GM18868 (cell line): ENCODE data around the gene SZT2.
"Not testable (repeated sequence)": the region's sequence is repeated elsewhere in the genome, so short reads cannot be mapped to it uniquely, and the experiment has no call there.

ENCODE experiments used
- ATAC-seq: cut with Tn5 transposase; IDR thresholded peaks from one replicate; pipeline ENCODE4 v1.9.1; 2021; ENCODE audit warnings: mild to moderate bottlenecking, moderate library complexity; ENCODE audit not compliant: unreplicated experiment

Gene SZT2

DNA sequence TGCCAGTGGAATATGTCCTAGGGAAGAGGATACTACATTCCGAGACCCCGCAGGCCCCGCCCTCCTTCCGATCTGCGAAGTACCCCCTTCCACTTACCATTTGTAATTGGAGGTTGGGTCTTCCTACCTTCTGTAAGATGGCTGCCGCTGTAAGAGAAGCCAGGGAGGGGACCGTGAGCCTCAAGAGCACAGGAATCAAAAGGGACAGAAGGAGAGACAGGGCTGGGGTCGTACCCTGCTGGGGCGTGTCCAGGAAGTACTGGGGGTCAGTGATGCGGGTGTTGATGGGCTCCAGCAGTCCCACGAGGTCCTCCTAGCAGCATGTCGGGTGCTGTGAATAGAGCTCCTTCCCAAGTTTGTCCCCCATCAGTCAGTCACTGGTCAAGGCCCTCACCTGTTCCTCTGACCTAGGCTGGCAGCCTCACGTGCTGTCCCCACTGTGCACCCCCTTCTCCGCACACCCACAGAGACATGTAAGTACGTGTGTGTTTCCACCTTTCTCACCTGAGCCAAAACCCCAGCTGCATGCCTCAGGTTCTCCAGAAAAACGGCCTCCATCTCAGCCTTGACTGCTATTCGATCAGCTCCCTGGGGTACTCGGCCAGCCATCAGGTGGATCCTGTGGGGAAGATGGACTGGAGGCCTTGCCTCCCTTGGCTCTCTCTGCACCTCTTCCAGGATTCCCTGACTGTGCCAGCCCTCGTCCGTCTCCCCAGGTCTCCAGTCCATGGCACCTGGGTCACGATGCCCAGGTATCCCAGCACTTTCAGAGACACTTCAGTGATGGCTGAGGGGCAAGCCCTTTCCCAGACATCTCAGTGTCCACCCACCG is 62.2 kb downstream of the SZT2 start:
- ATAC-seq: no peak

DNA sequence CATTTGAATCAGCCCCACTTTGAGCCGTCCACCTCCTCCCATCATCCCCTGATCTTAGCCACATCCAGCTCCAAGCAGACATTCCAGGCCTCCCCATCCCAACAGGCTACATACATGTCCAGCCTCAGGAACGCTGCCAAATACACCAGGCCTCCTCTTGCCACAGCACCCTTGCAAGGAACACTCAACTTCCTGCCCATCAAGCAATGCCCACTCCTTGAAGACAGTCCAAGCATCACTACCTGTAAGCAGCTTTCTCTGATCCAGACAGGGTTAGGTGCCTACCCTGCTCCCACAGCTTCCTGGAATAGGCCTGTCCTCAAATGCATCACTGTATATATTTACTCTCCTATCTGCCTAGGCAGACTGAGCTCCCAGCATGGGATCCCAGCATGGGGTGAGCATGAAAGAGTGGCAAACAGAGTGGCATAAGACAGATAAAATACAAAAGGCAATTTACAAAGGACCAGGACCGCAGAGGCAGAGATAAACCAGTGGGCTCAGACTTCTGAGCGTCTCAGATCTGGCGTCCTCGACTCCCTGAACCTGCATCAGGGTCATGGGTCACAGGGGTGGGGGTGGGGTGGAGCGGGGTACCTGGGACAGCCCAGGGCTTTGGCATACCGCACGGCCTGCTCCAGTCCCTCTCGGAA is 63.2 kb downstream of the SZT2 start:
- ATAC-seq: no peak

DNA sequence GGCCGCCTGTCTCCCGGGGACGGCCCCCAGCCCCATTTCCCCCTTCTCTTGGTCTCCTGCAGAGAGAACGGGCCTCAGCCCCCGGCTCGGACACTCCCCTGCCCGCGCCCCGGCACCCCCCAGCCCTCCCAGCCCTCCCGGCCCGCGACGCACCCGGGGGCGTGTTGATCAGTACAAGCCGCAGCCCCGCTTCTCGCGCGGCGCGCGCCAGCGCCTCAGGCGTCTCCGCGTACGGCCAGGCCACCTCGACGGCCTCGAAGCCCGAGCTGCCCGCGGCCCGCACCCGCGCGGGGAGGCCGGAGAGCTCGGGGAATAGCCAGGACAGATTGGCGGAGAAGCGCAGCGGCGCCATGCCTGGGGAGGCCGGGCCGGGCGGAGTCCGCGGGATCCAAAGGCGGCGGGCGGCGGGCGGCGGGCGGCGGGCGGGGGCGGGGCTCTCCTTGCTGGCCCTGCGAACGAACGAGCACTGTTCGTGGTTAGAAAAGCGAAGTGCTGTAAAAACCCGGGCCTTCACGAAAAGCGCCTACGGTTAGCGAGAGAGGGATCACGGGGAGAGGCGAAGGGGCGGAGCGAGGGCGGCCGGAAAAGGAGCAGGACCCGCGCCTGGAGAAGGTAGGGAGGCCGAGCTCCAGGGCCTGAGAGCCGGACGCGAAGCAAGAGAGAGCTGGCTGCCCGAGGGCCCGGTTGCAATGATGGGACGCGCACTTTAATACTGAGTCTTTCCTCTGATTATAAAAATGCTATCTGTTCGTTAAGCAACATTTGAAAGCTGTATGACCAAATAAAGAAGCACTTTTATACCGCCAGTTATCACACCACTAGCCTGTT is 64.0 kb downstream of the SZT2 start, which contains the start of gene HYI:
TSS of gene HYI (minus strand) at position 490 of the 828 bp plus-strand sequence. CDS start at position 352, 138 bp downstream.
- ATAC-seq: no peak

DNA sequence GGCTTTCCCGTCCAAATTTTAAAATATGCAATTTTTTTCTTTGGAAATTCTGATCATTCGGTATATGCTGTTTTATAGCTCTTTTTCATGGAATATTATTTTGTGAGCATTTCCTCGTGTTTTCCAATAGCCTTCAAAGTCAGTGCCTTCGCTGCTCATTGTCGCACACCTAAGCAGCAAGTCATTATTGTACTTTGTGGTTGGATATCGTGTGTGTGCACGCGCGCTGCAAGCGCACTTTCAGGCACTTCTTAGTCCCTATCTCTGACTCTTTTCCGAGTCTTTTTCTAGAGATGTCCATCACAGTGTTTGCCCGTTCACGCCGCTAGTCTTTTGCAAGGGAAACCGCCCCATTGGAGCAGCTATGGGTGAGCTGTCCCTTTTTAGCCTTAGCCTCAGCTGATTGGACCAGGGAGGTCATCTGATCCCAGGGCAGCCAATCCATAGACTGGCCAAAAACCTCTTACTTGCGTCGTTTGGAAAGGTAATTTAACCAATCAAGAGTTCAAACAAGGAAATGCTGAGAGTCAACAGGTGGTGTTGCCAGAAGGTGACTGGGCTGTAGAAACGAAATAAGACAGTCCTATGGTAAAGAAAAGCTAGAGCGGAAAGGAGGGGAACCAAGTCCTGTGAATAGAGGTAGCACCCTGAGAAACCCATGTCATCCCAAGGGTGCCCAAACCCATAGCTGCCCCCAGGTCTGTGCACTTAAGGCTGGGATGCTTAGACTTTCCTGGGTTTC is 64.7 kb downstream of the SZT2 start:
- no peak for ATAC-seq

DNA sequence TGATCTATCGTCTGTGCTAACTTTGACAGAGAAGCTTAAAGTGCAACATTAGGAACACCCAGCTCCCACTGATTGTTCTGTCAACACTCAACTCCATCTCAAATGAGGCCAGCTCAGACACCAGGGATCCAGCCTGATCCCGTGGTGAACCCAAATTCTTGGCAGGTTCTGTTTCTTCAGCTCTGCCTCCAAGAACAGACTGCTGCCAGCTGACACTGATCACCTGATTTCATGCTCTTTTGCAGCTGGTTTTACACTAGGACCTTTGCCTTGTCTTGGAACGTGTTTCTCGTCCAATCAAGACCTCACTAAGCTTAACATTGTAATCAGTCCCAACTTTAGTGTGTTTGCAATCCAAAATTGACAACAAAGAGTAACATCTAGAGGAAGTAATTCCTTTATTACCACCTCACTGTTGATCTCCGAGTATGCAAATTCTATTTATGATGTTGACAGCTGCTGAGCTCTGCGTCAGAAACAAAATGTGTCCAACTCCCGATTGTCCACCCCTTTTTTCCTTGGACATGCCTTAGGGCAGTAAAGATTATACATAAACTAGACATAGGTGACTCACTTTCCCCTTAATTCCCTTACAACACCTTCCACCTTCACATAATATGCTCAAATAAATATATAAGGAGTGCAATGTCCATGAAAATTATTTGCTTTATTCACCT is 65.7 kb downstream of the SZT2 start:
- no peak for ATAC-seq

DNA sequence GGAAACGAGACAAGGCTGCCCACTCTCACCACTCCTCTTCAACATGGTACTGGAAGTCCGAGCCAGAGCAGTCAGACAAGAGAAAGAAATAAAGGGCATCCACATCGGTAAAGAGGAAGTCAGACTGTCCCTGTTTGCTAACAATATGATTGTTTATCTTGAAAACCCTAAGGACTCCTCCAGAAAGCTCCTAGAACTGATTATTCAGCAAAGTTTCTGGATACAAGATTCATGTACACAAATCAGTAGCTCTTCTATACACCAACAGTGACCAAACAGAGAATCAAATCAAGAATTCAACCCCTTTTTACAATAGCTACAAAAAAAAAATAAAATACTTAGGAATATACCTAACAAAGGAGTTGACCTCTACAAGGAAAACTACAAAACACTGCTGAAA is 68.7 kb downstream of the SZT2 start:
- not testable (repeated sequence) for ATAC-seq

DNA sequence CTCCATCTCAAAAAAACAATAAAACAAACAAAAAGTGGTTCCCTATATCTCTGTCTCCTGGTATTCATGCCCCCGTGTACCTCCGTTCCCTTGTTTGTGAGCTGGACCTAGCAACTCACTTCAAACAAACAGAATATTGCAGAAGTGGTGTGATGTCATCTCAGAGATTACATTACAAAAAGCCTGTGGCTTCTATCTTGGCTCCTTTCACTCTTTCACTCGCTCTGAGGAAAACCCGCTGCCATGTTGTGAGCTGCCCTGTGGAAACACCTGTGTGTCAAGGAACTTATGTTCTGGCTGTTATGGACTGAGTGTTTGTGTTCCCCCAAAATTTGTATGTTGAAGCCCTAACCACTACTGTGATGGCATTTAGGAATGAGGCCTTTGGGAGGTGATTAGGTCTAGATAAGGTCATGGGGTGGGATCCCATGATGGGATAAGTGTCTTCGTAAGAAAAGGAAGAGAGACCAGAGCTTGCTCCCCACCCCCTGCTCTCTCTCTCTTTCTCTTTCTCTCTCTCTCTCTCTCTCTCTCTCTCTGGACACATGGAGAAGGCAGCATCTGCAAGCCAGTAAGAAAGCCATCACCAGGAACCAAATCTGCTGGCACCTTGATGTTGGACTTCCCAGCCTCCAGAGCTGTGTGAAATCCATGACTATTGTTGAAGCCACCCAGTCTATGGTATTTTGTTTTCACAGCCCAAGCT is 71.4 kb downstream of the SZT2 start:
- ATAC-seq: no peak

DNA sequence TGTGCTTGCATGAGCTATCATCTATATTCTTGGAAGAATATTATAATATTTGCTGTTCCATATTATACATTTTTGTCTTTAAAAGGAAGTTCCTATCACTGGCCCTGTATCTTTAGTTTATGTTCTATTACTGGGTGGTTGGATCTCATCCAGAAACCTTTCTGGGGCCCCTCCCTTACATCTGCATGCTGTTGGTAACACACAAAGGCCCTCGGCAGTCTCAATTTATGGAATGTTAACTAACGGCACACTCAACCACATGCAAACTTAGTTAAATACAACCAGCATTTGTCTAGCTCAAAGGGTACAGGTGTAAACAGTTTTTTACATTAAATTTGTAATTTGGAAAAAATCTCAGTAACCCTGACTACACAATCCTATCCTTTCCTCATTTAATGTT is 73.8 kb downstream of the SZT2 start:
- no peak for ATAC-seq

DNA sequence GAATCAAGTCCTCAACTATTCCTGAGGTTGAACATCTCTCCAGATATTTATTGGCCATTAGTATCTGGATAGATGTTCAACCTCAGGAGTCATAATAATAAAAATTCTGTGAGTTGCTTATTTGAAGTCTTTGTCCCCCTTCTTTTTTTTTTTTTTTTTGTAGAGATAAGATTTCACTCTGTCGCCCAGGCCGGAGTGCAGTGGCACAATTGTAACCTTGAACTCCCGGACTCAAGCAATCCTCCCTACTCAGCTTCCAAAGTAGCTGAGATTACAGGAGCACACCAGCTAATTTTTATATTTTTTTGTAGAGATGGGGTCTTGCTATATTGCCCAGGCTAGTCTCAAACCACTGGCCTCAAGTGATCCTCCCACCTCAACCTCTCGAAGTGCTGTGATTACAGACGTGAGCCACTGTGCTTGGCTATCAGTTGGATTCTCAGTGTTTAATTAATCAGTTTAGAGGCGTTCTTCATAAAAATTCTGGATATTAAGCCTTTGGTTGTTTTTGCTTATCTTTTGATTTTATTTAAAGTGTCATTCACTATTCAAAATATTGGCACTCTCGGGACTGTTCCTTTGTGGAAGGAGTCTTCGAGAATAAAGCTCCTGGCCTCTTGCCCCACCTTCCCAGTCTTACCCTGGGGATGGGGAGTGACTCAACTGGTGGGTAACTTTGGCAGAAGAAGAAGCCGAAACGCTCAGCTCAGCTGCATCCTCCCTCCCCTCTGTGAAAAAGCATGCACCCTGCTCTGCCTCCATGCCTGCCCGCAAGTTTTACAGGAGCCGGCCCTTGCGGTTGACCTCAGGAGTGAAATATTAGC is 75.2 kb downstream of the SZT2 start:
- ATAC-seq: no peak

DNA sequence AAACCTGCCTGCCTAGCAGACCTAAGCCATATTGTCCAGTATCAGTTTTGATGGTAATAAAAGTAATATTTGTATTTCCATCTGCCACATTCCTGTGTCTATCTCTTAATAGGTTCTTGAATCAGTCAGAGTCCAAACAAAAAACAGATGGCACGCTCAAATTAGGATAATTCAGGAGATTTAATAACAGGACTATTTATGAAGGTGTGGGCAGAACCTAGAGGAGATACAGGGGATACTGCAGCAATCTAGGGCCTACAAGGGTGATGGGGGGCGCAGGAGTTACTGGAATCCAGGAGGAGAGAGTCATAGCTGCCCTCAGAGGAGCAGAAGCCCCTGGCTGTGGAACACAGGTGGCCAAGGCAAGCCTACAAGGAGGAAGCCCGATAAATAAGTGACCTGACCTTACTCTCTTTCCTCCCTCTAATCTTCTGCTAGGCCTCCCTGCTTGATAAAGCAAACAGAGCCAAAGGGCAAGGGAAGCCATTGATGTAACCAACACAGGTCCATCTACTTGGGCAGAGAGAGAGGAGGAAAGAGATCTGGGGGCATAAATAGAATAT is 75.9 kb downstream of the SZT2 start:
- no peak for ATAC-seq

DNA sequence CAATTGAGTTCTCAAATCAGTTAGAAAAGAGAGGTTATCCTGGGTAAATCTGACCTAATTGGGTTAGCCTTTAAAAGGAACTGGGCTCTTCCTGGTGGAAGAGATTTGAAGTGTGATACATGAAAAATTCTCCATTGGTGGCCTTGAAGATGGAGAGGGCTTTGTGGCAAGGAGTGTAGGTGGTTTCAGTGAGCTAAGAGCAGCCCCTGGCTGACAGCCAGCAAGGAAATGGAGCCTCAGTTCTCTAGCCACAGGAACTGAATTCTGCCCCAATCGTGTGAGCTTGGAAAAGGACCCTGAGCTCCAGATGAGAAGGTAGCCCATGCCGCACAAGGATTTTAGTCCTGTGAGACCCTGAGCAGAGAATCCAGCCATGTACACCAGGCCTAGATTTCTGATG is 76.7 kb downstream of the SZT2 start:
- ATAC-seq: no peak

DNA sequence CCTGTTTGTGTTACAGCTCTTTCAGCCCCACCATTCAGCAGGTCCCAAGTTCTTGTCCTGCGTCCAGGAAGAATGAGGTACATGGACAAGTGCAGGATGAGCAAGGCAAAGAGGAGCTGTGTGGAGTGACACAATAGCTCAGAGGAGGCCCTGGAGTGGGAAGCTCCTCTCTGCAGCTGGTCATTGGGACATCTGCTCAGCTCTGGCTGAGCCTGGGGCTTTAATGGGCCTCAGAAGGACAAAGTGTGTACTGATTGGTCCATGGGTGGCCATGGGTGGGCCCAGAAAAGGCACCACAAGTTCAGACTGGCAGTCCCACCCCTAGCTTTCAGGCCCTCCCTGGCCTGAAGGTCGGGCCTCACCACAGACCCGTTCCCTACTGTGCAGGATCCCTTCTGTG is 78.7 kb downstream of the SZT2 start:
- ATAC-seq: no peak

DNA sequence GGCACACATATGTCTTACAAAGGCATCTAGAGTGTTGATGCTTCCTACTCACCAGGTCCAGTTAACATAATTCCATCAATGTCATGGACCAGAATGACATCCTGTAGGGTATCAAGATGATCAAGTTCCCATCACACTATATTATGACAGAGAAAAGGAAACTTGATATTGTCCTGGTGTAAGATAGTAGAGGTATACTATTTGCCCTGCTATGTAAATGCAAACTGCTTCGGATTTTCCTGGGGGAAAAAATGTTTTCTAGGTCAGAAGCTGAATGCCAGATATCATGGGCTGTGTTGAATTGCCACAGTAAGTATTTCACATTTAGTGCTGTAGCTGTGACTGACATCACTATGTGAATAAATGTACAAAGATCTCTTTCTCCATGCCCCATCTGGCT is 80.2 kb downstream of the SZT2 start:
- ATAC-seq: no peak

DNA sequence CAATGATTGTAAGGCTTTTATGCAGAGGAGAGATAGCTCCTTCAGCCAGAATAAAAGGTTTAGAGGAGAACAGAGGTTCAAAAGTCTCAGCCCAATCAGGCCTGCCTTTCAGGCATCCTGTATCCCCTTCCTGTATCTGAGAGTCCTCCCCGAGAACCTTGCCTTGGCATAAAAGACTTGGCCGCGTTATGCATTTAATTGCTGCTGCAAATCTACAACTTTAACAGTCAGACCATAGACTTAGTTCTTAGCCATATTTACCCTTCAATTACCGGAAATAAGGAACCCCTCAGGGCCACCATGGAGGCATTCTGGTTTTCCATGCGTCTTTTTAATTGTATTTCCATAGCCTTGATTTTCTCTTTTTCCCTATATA is 82.4 kb downstream of the SZT2 start:
- ATAC-seq: no peak

DNA sequence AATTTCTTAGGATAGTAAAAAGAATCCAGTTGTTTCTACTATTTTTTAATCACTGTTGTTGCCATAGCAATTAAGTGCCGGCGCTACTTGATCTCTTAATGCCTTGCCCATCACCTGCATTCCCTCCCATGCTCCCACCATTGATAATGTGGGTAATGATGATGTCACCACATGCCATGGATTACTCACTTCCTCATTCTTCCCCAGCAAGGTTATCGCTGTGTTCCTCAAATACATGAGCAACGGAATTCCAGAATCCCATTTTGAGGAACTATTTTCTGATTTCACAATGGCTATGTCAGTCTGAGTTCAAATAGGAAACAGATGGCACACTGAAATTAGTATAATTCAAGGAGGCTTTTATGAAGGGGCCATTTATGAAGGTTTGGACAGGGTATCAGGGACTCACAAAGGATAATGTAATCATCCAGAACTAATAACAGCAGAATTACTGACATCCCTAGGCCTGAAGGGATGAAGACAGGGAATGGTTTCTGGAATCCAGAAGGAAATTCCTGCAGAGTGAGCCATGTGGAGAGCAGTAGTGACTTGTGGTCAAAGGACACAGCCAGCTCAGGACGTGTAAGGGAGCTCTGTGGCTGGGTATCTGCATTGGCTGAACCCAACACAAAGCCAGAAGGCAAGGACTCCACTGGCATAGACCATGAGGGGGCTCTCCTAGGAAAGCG is 82.9 kb downstream of the SZT2 start:
- not testable (repeated sequence) for ATAC-seq

DNA sequence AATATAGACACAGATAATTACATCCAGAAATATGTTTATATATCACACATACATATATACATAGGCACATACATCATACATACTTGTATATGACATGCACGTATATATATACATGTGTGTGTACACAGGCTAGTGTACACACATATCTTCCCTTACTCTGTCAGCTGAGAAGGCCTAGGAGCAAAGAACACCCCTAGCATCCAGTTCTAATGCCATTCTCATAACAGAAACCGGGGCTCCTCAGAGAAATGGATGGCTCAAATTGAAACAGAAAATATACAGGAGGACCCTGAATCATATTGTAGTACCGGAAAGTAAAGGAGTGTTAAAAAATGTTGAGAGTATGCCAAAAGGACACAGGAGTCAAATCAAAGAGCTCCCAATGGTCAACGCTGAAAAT is 83.8 kb downstream of the SZT2 start:
- no peak for ATAC-seq

DNA sequence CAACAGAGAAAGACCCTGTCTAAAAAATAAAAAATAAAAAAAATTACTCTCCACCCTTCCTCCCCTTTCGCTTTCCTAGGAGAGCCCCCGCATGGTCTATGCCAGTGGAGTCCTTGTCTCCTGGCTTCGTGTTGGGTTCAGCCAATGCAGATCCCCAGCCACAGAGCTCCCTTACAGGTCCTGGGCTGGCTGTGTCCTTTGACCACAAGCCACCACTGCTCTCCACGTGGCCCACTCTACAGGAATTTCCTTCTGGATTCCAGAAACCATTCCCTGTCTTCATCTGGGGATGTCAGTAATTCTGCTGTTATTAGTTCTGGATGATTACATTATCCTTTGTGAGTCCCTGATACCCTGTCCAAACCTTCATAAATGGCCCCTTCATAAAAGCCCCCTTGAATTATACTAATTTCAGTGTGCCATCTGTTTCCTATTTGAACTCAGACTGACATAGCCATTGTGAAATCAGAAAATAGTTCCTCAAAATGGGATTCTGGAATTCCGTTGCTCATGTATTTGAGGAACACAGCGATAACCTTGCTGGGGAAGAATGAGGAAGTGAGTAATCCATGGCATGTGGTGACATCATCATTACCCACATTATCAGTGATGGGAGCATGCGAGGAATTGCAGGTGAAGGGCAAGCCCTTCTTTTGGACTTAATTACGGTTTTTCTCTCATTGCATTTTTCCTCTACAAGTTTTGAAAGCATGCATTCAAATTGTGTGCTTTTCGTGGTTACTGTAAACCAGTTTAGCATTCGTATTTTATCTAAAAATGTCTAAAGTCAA is 86.1 kb downstream of the SZT2 start:
- not testable (repeated sequence) for ATAC-seq
